NCI-H446 (cell line): ENCODE results near the gene ALDOC.
"Not testable (repeated sequence)": the region's sequence is repeated elsewhere in the genome, so short reads cannot be mapped to it uniquely, and the experiment has no call there.

Experiments used
- DNase-seq, 2 experiments: peaks; one replicate each; lab custom pipeline; 2025; lab: John Stamatoyannopoulos, UW

The ALDOC gene

GRCh38 chr17:28582513-28582912, 5.8 kb upstream of the ALDOC start:
- DNase-seq = no peak

GRCh38 chr17:28580959-28581358, 4.3 kb upstream of the ALDOC start:
- DNase-seq = no peak

- DNase-seq = no peak
Measured at GRCh38 chr17:28579526-28579925, 2.8 kb upstream of the ALDOC start.

DNA sequence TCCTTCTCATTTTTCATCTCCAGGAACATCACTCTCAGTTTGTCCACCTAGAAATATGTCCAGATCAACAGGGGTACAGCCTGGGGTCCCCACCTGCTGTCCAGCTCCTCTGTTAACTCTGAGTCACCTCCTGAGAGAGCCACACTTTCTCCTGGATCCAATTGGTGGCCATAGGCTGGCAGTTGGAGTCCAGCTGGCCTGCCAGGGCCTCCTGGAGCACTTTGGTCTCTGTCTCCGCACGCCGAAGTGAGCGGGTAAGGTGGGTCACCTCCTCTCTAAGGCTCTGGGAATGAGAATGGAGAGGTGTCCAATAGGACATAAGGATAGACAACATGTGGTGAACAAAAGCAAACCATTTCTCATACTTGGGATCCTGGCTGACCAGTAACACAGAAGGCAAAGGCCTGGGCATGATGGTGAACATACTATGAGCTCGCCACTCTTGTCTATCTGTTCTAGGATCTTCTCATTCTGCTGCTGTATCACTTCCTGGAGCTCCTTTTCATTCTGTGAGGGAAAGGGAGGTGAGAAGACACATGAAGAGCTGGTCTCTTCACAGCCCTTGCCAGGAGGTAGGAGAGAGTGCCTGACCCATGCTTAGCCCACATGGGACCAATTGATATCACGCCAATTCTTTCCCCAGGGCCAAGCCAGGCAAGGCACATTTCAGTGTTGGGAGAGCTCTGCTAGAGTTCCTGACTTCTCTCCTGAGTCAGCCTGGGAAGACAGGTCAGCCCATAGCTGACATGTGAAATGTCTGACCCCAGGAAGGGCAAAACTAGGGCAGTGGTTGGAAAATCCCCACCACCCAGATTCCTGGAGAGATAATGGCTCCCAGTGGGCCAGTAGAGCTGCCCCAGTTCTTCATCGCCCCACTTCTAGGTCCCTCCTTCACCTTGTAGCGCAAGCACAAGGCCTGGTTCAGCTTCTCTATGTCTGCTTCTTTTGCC, 1.8 kb upstream of the ALDOC start:
- no peak for DNase-seq

GRCh38 chr17:28577466-28577824, 750 bp upstream of the ALDOC start:
- no peak for DNase-seq

DNA sequence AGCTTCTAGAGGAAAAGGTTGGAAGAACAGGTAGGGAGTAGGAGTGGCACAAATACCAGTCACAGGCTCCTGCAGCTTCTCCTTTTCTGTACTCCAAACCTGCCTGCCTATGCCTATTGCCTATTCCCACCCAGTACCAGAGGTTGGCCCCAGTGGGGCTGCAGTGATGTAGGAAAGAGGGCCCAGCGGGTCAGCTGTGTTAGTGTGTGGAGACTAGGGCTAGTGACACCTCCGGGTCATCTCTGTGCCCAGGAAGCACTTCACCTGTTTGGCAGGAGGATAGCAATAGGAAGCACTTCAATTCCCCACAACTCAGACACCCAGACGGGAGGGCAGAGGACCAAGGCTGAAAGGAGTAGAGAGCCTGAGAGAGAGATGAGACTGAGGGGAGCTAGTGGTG, 679 bp downstream of the ALDOC start:
- DNase-seq = not testable (repeated sequence)

- DNase-seq = peak in 1 of 2 experiments; percentile 15
Measured at GRCh38 chr17:28575126-28575795, 1.4 kb downstream of the ALDOC start.

- DNase-seq = no peak
Measured at GRCh38 chr17:28574526-28574925, 2.2 kb downstream of the ALDOC start.

GRCh38 chr17:28573966-28574480, 2.7 kb downstream of the ALDOC start:
- no peak for DNase-seq

DNA sequence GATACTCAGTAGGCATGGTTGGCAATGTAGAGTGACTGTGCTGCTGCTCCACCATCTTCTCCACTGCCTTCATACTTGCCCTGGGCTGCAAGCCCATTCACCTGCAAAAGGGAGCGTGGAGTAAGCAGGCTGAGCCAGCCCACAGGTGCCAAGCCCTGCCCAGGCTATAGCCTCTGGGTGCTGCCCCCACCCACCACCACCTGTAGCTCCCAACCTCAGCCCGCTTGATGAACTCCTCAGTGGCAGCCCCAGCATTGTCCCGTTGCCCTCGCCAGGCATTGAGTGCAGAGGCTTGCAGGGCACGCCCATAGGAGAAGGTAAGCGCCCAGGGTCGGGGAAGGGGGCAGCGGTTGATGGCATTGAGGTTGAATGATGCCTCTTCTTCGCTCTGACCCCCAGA, 3.2 kb downstream of the ALDOC start:
- DNase-seq = no peak

- DNase-seq = no peak
Measured at GRCh38 chr17:28573040-28573380, 3.7 kb downstream of the ALDOC start.

DNA sequence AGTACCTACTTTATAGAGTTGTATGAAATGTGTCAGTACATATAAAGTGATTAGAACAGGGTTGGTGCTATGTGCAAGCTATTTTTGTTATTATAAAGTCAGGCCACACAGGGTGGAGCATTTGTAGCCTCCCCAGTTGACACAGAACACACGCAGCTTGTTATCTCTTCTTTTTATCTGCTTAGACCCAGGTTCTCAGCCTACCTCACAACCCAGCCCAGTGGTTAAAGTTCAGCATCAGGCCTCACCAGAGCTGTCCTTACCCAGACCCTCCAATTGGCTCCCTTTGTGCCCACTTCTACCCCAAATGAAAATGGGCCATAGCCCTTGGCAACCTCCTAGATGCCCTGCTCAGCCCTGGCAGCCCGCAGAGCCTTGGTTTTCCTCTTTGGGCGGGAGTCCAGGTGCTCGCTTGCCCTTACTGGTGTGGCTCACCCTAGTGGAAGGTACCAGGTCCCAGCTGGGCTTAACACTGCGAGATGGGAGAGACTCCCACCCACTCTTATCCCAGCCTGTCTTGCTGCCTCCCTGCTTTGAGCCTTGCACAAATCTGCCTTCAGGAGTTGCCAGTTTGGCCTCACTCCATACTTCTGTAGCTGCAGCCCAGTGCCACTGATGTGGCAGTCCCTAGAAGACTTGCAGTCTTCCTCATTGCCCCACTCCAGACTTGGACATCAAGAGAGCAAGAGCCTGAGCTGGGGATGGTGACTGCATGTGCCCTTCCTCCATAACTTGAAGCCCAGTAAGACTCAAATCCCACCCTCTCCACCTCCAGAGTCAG, 4.2 kb downstream of the ALDOC start:
- DNase-seq = no peak

DNA sequence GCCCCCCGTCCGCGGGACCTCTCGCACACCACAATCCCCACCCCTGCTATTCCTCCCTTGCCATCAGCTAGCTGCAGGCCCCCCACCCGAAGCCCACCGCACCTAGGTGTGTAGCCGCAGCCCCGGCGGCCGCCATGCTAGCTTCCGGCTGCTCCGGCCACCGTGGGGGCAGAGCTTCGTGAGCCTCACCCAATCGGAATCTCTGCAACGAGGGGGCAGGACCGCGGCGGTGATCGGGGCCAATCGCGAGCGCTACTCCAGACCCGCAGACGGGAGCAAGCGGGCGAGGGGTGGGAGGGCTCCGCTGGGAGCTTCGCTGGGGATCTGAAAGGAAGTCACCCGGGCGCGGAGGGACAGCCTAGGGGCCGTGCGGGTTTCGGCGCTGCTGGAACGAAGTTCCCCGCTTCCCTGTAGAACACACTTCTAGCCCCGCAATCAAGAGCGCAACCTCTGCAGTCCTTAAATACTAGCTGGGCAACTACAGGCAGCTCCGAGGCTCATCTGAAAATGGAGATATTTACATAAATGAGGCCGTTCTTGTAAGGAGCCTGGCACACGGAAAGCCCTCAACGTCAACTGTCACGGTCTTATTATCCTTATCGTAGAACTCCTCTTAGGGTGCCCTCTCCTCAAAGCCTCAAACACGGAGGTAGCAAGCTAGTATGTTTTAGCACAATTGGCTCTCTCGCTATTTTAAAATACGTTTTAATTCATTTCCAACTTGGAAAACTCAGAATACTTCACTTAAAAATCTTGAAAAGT, 5.2 kb downstream of the ALDOC start, which contains the start of gene PIGS:
Gene PIGS (minus strand): TSS at position 164 of the 762 bp plus-strand sequence. CDS start 28 bp downstream, at position 136.
- peak; percentile 82 to 94 for DNase-seq

- no peak for DNase-seq
Measured at GRCh38 chr17:28570716-28571360, 5.9 kb downstream of the ALDOC start.

- no peak for DNase-seq
Measured at GRCh38 chr17:28569446-28569845, 7.2 kb downstream of the ALDOC start.

DNA sequence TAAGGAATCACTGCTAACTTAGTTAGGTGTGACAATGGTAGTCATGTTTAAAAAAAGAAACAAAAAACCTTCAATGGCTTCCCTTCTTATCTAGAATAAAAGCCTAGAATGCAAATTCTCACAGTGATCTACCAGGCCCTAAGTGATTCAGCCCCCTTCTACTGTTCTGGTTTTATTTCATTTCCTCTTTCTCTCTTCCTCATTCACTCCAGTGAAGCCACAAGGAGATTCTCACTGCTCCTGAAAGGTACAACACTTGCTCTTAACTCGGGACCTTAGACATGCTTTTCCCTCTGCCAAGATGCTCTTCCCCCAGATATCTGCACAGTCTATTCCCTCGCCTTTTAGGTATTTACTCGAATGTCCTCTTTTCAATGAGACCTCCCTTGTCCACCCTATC, 9.1 kb downstream of the ALDOC start:
- DNase-seq = no peak

DNA sequence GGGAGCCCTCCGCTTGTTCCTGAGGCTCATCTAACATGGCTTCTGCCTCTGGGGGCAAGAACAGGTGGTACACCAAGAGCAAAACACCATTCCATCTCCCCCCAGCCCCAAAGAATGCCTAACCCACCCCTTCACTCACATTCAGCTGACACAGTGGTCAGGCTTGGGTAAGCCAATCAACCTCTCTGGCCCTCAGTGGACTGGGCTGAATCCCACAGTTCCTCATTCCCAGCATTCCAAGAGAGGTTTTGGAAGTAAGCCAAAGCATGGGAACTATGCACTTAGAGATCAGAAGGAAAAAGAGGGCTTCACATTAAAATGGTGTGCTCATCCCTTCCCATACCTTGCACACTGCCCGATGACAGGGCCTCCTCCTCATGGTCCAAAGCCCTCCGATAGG, 13.2 kb downstream of the ALDOC start:
- no peak for DNase-seq

DNA sequence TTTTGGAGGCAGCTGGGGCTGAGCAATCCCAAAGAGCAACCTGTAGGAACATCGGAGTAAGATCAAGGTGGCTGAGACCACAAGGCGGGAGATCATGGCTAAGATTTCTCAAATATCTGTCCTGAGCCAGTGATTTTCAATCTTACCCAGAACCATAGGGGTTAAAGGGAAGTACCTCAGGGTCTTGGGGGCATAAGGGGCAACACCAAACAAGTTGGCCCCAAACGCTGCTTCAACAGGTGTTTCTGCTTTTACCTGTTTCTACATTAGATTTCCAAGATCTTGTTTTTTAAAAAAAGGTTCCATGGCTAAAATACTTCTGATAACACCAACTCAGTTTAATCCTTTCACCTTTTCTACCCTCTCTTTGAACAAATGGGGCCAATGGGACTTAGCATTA, 21.7 kb downstream of the ALDOC start:
- DNase-seq = no peak

DNA sequence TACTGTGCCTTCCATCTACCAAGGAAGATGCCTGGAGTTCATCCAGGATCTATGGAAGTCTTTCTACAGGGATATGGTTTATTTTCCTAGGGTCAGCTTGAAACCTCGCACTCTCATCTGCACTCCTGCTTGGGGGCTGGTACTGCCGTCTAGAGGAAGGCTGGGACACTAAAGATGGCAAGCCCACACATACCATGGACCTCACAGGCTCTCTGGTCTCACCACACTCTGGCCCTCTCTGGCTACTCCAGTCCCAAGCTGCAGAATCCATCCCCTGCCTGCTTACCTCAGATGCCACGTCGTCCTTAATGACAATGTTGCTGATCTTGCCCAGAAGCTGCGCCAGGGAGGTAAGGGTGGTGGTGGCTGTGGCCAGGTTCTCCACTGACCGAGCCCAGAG, 22.1 kb downstream of the ALDOC start:
- no peak for DNase-seq

GRCh38 chr17:28553000-28553505, 23.6 kb downstream of the ALDOC start:
- no peak for DNase-seq
